NT2/D1 (cell line): Measurements from ENCODE around the gene CDYL.

ENCODE experiments used
- DNase-seq: peaks from one replicate; pipeline ENCODE4 v3.0.0-alpha.2; 2011; ENCODE audit warnings: low read depth, low spot score
- H3K27me3 ChIP-seq: 2 replicates; pipeline ENCODE4 v1.6.0; 2011; ENCODE audit warnings: mild to moderate bottlenecking; ENCODE audit not compliant: insufficient read length, insufficient read depth
- H3K36me3 ChIP-seq: 2 replicates; pipeline ENCODE4 v1.6.1; 2011; ENCODE audit warnings: mild to moderate bottlenecking, low read length, mixed read lengths; ENCODE audit not compliant: insufficient read depth, insufficient read length
- H3K4me1 ChIP-seq: 2 replicates; pipeline ENCODE4 v1.5.1; 2011; ENCODE audit not compliant: insufficient read depth, insufficient read length
- H3K4me3 ChIP-seq: 2 replicates; pipeline ENCODE4 v1.5.1; 2011; ENCODE audit warnings: low read depth; ENCODE audit not compliant: insufficient read length
- H3K9ac ChIP-seq: 2 replicates; pipeline ENCODE4 v1.6.0; 2011; ENCODE audit warnings: low read depth; ENCODE audit not compliant: insufficient read length
- H3K9me3 ChIP-seq: 2 replicates; pipeline ENCODE4 v1.5.1; 2011; ENCODE audit warnings: mild to moderate bottlenecking, low read length; ENCODE audit not compliant: insufficient read depth
- SUZ12 ChIP-seq: IDR thresholded peaks from 2 replicates; pipeline ENCODE4 v1.6.1; 2011; ENCODE audit not compliant: insufficient read length, insufficient read depth; ENCODE audit errors: extremely low read depth
- YY1 ChIP-seq: IDR thresholded peaks from 2 replicates; pipeline ENCODE4 v1.6.1; 2011; ENCODE audit not compliant: insufficient read length, insufficient read depth
- ZNF274 ChIP-seq: IDR thresholded peaks from 2 replicates; pipeline ENCODE4 v1.6.1; 2011; ENCODE audit warnings: mild to moderate bottlenecking, low read depth, low read length

CDYL gene

GRCh38 chr6:4930025-4930691 is 154.0 kb downstream of the CDYL start:
- H3K27me3 ChIP-seq: no peaks in the 10 kb centered on the region
- no peaks in the 10 kb centered on the region for H3K36me3 ChIP-seq
- H3K4me3 ChIP-seq: no peak overlapping the region
- TF ChIP-seq ZNF274: no peak
- no peak for TF ChIP-seq SUZ12
- TF ChIP-seq YY1: no peak
- H3K9ac ChIP-seq: no peak overlapping the region
- H3K9me3 ChIP-seq: no peaks in the 10 kb centered on the region
- H3K4me1 ChIP-seq: no peaks in the 10 kb centered on the region
- no peak for DNase-seq

GRCh38 chr6:4931530-4932227 is 155.5 kb downstream of the CDYL start:
- no peak for DNase-seq

GRCh38 chr6:4932228-4932903 is 156.2 kb downstream of the CDYL start:
- H3K9ac ChIP-seq: no peak overlapping the region
- no peaks in the 10 kb centered on the region for H3K27me3 ChIP-seq
- no peak for TF ChIP-seq ZNF274
- no peak for DNase-seq
- peaks cover 14% of the 10 kb centered on the region for H3K36me3 ChIP-seq
- no peak overlapping the region for H3K4me3 ChIP-seq
- H3K4me1 ChIP-seq: no peaks in the 10 kb centered on the region
- H3K9me3 ChIP-seq: no peaks in the 10 kb centered on the region

More at GRCh38 chr6:4931530-4932227, 155.5 kb downstream of the CDYL start:
- no peaks in the 10 kb centered on the region for H3K9me3 ChIP-seq
- TF ChIP-seq SUZ12 (no peak), ZNF274 (no peak), YY1 (no peak)
- no peaks in the 10 kb centered on the region for H3K27me3 ChIP-seq
- H3K4me1 ChIP-seq: no peaks in the 10 kb centered on the region
- peaks cover 9% of the 10 kb centered on the region for H3K36me3 ChIP-seq
- H3K4me3 ChIP-seq: no peak overlapping the region
- no peak overlapping the region for H3K9ac ChIP-seq

- DNase-seq: no peak
- H3K36me3 ChIP-seq: peaks cover 23% of the 10 kb centered on the region
- no peaks in the 10 kb centered on the region for H3K27me3 ChIP-seq
- no peak overlapping the region for H3K9ac ChIP-seq
- no peak for TF ChIP-seq ZNF274
- no peak for TF ChIP-seq YY1
- no peak for TF ChIP-seq SUZ12
- no peaks in the 10 kb centered on the region for H3K9me3 ChIP-seq
- no peak overlapping the region for H3K4me3 ChIP-seq
- no peaks in the 10 kb centered on the region for H3K4me1 ChIP-seq
These were observed 159.3 kb downstream of the CDYL start for GRCh38 chr6:4935486-4935885.

- no peaks in the 10 kb centered on the region for H3K27me3 ChIP-seq
- no peak for DNase-seq
- H3K9me3 ChIP-seq: no peaks in the 10 kb centered on the region
- H3K4me1 ChIP-seq: no peaks in the 10 kb centered on the region
- no peak overlapping the region for H3K4me3 ChIP-seq
- H3K9ac ChIP-seq: no peak overlapping the region
- H3K36me3 ChIP-seq: peaks cover 23% of the 10 kb centered on the region
- TF ChIP-seq SUZ12 (no peak), ZNF274 (no peak), YY1 (no peak)
These were observed 159.9 kb downstream of the CDYL start for GRCh38 chr6:4935975-4936680.

- Histone ChIP-seq H3K4me1 (no peaks in the 10 kb centered on the region), H3K36me3 (peaks cover 23% of the 10 kb centered on the region), H3K27me3 (no peaks in the 10 kb centered on the region), H3K9me3 (no peaks in the 10 kb centered on the region), H3K4me3 (no peak overlapping the region), H3K9ac (no peak overlapping the region)
- no peak for DNase-seq
- TF ChIP-seq YY1: no peak
- no peak for TF ChIP-seq ZNF274
- TF ChIP-seq SUZ12: no peak
These were observed 160.5 kb downstream of the CDYL start for GRCh38 chr6:4936681-4937041.

- no peaks in the 10 kb centered on the region for H3K4me1 ChIP-seq
- DNase-seq: no peak
- no peak overlapping the region for H3K4me3 ChIP-seq
- no peak for TF ChIP-seq YY1
- no peaks in the 10 kb centered on the region for H3K9me3 ChIP-seq
- no peaks in the 10 kb centered on the region for H3K27me3 ChIP-seq
- H3K36me3 ChIP-seq: peaks cover 23% of the 10 kb centered on the region
- H3K9ac ChIP-seq: no peak overlapping the region
These were observed 161.2 kb downstream of the CDYL start for GRCh38 chr6:4937414-4937813.
